Activated naive CD4-positive, alpha-beta T cell treated with anti-CD3 and anti-CD28 coated beads, Interleukin-2, amount 10 ng/mL, durations not matched to agents 7 days and 5 days (primary cell): Measurements from ENCODE around the gene RELA.

ENCODE experiments used
- CTCF ChIA-PET: fragments of 350-600 bp; sonication (Branson Sonifier 250); formaldehyde crosslinking; loops from one replicate; lab custom pipeline; 2021; ENCODE audit warnings: antibody characterized with exemption; lab: Charles Lee
- DNase-seq: peaks from one replicate; pipeline ENCODE4 v3.0.0-alpha.2; 2020
- H3K27ac Mint-ChIP-seq: one replicate; pipeline ENCODE4 v1.8.0; 2021; ENCODE audit warnings: mild to moderate bottlenecking, moderate library complexity, mixed read lengths
- H3K27me3 Mint-ChIP-seq: one replicate; pipeline ENCODE4 v1.8.0; 2021; ENCODE audit warnings: mild to moderate bottlenecking, mixed read lengths
- H3K36me3 Mint-ChIP-seq: one replicate; pipeline ENCODE4 v1.8.0; 2021; ENCODE audit warnings: mixed read lengths
- H3K4me1 Mint-ChIP-seq: one replicate; pipeline ENCODE4 v1.8.0; 2021; ENCODE audit warnings: mixed read lengths
- H3K4me3 Mint-ChIP-seq: one replicate; pipeline ENCODE4 v1.8.0; 2021; ENCODE audit warnings: mild to moderate bottlenecking, moderate library complexity, mixed read lengths
- H3K9me3 Mint-ChIP-seq: one replicate; pipeline ENCODE4 v1.8.0; 2021; ENCODE audit warnings: mixed read lengths

Gene RELA

GRCh38 chr11:65658174-65659021 lies 4.3 kb downstream of the RELA start:
- CTCF ChIA-PET: no interaction called here
- Mint-ChIP-seq H3K4me1 (peaks cover 48% of the 10 kb centered on the region), H3K27ac (no peak overlapping the region), H3K4me3 (no peak overlapping the region), H3K27me3 (no peaks in the 10 kb centered on the region), H3K9me3 (no peaks in the 10 kb centered on the region), H3K36me3 (peaks cover 63% of the 10 kb centered on the region)
- no peak for DNase-seq

- Mint-ChIP-seq H3K9me3 (no peaks in the 10 kb centered on the region), H3K27me3 (no peaks in the 10 kb centered on the region), H3K36me3 (peaks cover 63% of the 10 kb centered on the region), H3K27ac (peak overlapping the region; percentile 15), H3K4me3 (no peak overlapping the region), H3K4me1 (peaks cover 56% of the 10 kb centered on the region)
- CTCF ChIA-PET: no interaction called here
- no peak for DNase-seq
These were observed 5.3 kb downstream of the RELA start for GRCh38 chr11:65657426-65657825.

GRCh38 chr11:65655570-65656332 lies 7.0 kb downstream of the RELA start:
- CTCF ChIA-PET: interaction anchor here (1.1 kb wide), 1 partner anchor 12 kb away, joined by 3 read pairs; no protein-coding TSS in a partner anchor
- no peak overlapping the region for H3K4me3 Mint-ChIP-seq
- peaks cover 60% of the 10 kb centered on the region for H3K4me1 Mint-ChIP-seq
- peaks cover 68% of the 10 kb centered on the region for H3K36me3 Mint-ChIP-seq
- peak overlapping the region; percentile 55 for H3K27ac Mint-ChIP-seq
- no peak for DNase-seq
- H3K9me3 Mint-ChIP-seq: no peaks in the 10 kb centered on the region
- no peaks in the 10 kb centered on the region for H3K27me3 Mint-ChIP-seq

GRCh38 chr11:65654375-65655349 lies 8.1 kb downstream of the RELA start:
- CTCF ChIA-PET: interaction anchor here (0.8 to 2.6 kb wide), 4 partner anchors 9 to 116 kb away, joined by 3 to 12 read pairs (median 3); no protein-coding TSS in a partner anchor
- no peaks in the 10 kb centered on the region for H3K27me3 Mint-ChIP-seq
- no peak for DNase-seq
- H3K27ac Mint-ChIP-seq: peak overlapping the region; percentile 68
- no peaks in the 10 kb centered on the region for H3K9me3 Mint-ChIP-seq
- peaks cover 68% of the 10 kb centered on the region for H3K36me3 Mint-ChIP-seq
- no peak overlapping the region for H3K4me3 Mint-ChIP-seq
- H3K4me1 Mint-ChIP-seq: peaks cover 53% of the 10 kb centered on the region

- CTCF ChIA-PET: interaction anchor here (0.6 to 2.6 kb wide), 7 partner anchors 10 to 61 kb away, joined by 3 to 12 read pairs (median 3); partner anchors contain the start of gene SIPA1
- peak overlapping the region; percentile 89 for H3K27ac Mint-ChIP-seq
- H3K27me3 Mint-ChIP-seq: no peaks in the 10 kb centered on the region
- peaks cover 46% of the 10 kb centered on the region for H3K4me1 Mint-ChIP-seq
- H3K4me3 Mint-ChIP-seq: peak overlapping the region; percentile 80
- no peak for DNase-seq
- peaks cover 63% of the 10 kb centered on the region for H3K36me3 Mint-ChIP-seq
- no peaks in the 10 kb centered on the region for H3K9me3 Mint-ChIP-seq
These were observed 9.2 kb downstream of the RELA start for GRCh38 chr11:65653229-65654225.

GRCh38 chr11:65652511-65653228 lies 10.0 kb downstream of the RELA start:
- Mint-ChIP-seq H3K27ac (peak overlapping the region; percentile 89), H3K36me3 (peaks cover 65% of the 10 kb centered on the region), H3K27me3 (no peaks in the 10 kb centered on the region), H3K4me3 (peak overlapping the region; percentile 80), H3K4me1 (peaks cover 46% of the 10 kb centered on the region), H3K9me3 (no peaks in the 10 kb centered on the region)
- CTCF ChIA-PET: interaction anchor here (0.6 to 2.6 kb wide), 7 partner anchors 11 to 60 kb away, joined by 3 to 12 read pairs (median 3); partner anchors contain the start of gene SIPA1
- peak; percentile 96 for DNase-seq

- H3K4me3 Mint-ChIP-seq: peak overlapping the region; percentile 80
- CTCF ChIA-PET: interaction anchor here (1.4 to 2.6 kb wide), 4 partner anchors 14 to 39 kb away, joined by 3 to 12 read pairs (median 6); partner anchors contain the start of gene SIPA1
- no peaks in the 10 kb centered on the region for H3K27me3 Mint-ChIP-seq
- DNase-seq: no peak
- H3K4me1 Mint-ChIP-seq: peaks cover 46% of the 10 kb centered on the region
- no peaks in the 10 kb centered on the region for H3K9me3 Mint-ChIP-seq
- H3K36me3 Mint-ChIP-seq: peaks cover 58% of the 10 kb centered on the region
- peak overlapping the region; percentile 86 for H3K27ac Mint-ChIP-seq
These were observed 10.9 kb downstream of the RELA start for GRCh38 chr11:65651589-65652510.

GRCh38 chr11:65651339-65651588 lies 11.5 kb downstream of the RELA start:
- DNase-seq: no peak
- CTCF ChIA-PET: interaction anchor here (1.4 kb wide), 1 partner anchor 27 kb away, joined by 3 read pairs; no protein-coding TSS in a partner anchor
- Mint-ChIP-seq H3K4me1 (peaks cover 44% of the 10 kb centered on the region), H3K9me3 (no peaks in the 10 kb centered on the region), H3K4me3 (peak overlapping the region; percentile 80), H3K36me3 (peaks cover 53% of the 10 kb centered on the region), H3K27me3 (no peaks in the 10 kb centered on the region), H3K27ac (peak overlapping the region; percentile 86)

- Mint-ChIP-seq H3K4me1 (peaks cover 43% of the 10 kb centered on the region), H3K4me3 (no peak overlapping the region), H3K36me3 (peaks cover 47% of the 10 kb centered on the region), H3K27ac (peak overlapping the region; percentile 49), H3K9me3 (no peaks in the 10 kb centered on the region), H3K27me3 (no peaks in the 10 kb centered on the region)
- CTCF ChIA-PET: interaction anchor here (0.8 kb wide), 1 partner anchor 25 kb away, joined by 3 read pairs; no protein-coding TSS in a partner anchor
- DNase-seq: no peak
These were observed 12.0 kb downstream of the RELA start for GRCh38 chr11:65650547-65651338.

GRCh38 chr11:65649656-65650546 lies 12.8 kb downstream of the RELA start:
- Mint-ChIP-seq H3K4me1 (peaks cover 42% of the 10 kb centered on the region), H3K36me3 (peaks cover 43% of the 10 kb centered on the region), H3K4me3 (no peak overlapping the region), H3K27me3 (no peaks in the 10 kb centered on the region), H3K27ac (no peak overlapping the region), H3K9me3 (no peaks in the 10 kb centered on the region)
- DNase-seq: no peak
- CTCF ChIA-PET: interaction anchor here (0.8 kb wide), 1 partner anchor 24 kb away, joined by 3 read pairs; no protein-coding TSS in a partner anchor
